HG03064 (cell line): ENCODE measurements around the gene ACSF2.
"Not testable (repeated sequence)": the region's sequence is repeated elsewhere in the genome, so short reads cannot be mapped to it uniquely, and the experiment has no call there.

Source experiments
- ATAC-seq: cut with Tn5 transposase; IDR thresholded peaks from one replicate; pipeline ENCODE4 v1.9.1; 2021; ENCODE audit warnings: low read depth; ENCODE audit not compliant: unreplicated experiment

ACSF2 gene

GRCh38 chr17:50475362-50475761, 49.3 kb downstream of the ACSF2 start:
- no peak for ATAC-seq

GRCh38 chr17:50475775-50476544, 49.9 kb downstream of the ACSF2 start:
- not testable (repeated sequence) for ATAC-seq

- ATAC-seq, result no peak
These were observed 50.7 kb downstream of the ACSF2 start for GRCh38 chr17:50476545-50477315.

GRCh38 chr17:50477976-50478375, 52.0 kb downstream of the ACSF2 start:
- no peak for ATAC-seq

- ATAC-seq, result peak; percentile 78
These were observed 52.7 kb downstream of the ACSF2 start, which contains the start of gene RSAD1 for GRCh38 chr17:50478391-50479381. Gene RSAD1, plus strand, starts transcription at chr17:50478860. Its CDS starts 25 bp downstream, at chr17:50478885.

GRCh38 chr17:50479522-50480141, 53.6 kb downstream of the ACSF2 start:
- no peak for ATAC-seq

GRCh38 chr17:50480142-50480764, 54.2 kb downstream of the ACSF2 start:
- no peak for ATAC-seq

GRCh38 chr17:50480854-50481490, 55.0 kb downstream of the ACSF2 start:
- ATAC-seq, result no peak

- no peak for ATAC-seq
These were observed 55.6 kb downstream of the ACSF2 start for GRCh38 chr17:50481648-50482047.

- ATAC-seq, result no peak
These were observed 56.1 kb downstream of the ACSF2 start for GRCh38 chr17:50482110-50482509.

GRCh38 chr17:50482516-50482915, 56.5 kb downstream of the ACSF2 start:
- ATAC-seq, result no peak

GRCh38 chr17:50483266-50483665, 57.2 kb downstream of the ACSF2 start:
- ATAC-seq, result no peak

- ATAC-seq, result no peak
These were observed 58.6 kb downstream of the ACSF2 start for GRCh38 chr17:50484386-50485155.

- ATAC-seq, result no peak
These were observed 61.4 kb downstream of the ACSF2 start for GRCh38 chr17:50487213-50488096.

- no peak for ATAC-seq
These were observed 62.9 kb downstream of the ACSF2 start for GRCh38 chr17:50488880-50489279.

- ATAC-seq, result no peak
These were observed 65.5 kb downstream of the ACSF2 start for GRCh38 chr17:50491505-50491904.

- no peak for ATAC-seq
These were observed 66.2 kb downstream of the ACSF2 start for GRCh38 chr17:50492214-50492613.

GRCh38 chr17:50493744-50494143, 67.7 kb downstream of the ACSF2 start:
- no peak for ATAC-seq
